Measurements from ENCODE around the gene TMEM143.

TMEM143 gene

DNA sequence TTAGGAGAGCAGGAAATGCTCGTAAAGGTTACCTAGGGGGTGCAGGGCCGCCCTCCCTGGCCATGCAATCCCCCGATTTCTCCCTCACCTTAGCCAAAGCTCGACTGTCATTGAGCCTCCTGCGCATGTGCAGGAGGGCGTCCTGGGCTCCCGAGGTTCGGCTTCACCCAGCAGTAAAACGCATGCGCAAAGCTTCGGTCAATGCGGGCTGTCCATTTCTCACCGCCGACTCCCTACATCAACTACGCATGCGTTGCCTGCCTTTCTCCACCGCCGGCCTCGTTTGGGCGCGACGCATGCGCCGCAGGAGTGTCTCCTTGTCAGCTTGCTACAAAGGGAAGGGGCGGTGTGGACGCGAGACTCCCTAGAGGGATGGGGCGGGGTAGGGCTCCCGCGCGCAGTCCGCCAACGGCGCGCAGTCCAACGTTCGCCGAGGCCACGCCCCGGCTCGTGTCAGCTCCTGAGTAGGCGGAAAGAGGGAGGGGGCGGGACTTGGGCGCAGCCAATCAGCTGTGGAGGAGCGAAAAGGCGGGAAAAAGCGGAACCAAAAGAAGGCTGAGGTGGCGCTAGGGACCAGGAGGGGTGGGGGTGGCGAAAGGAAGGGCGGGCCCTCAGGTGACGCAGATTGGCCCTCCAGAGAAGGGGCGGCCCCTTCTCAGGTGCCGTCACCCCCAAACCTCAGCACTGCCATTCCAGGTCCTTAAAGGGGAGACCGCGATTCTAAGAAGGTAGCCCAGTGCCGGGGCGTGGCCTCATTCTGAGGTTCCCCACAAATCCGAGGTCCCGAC, at the start of gene TMEM143, which contains the start of gene SYNGR4:
TSS of gene TMEM143 (minus strand) at position 131 of the 788 bp plus-strand sequence. CDS start at position 111, 20 bp downstream.
TSS of gene SYNGR4 (plus strand) at position 558 of the 788 bp plus-strand sequence. CDS start 1,476 bp downstream, outside the sequence.
- TF ChIP-seq CTCF (conservative IDR thresholded peaks at IDR 0.05) = no peak

GRCh38 chr19:48405850-48406249, 42.1 kb upstream of the TMEM143 start:
- TF ChIP-seq CTCF (conservative IDR thresholded peaks at IDR 0.05) = no peak
- H3K27ac ChIP-seq = no peak overlapping the region

More for the DNA sequence above, at the start of gene TMEM143, which contains the start of gene SYNGR4:
- H3K27ac ChIP-seq = peak within 1 kb of the TSS; percentile 94

- TF ChIP-seq CTCF (conservative IDR thresholded peaks at IDR 0.05) = no peak
- no peak overlapping the region for H3K27ac ChIP-seq
These were observed 41.4 kb upstream of the TMEM143 start for GRCh38 chr19:48405010-48405659.

DNA sequence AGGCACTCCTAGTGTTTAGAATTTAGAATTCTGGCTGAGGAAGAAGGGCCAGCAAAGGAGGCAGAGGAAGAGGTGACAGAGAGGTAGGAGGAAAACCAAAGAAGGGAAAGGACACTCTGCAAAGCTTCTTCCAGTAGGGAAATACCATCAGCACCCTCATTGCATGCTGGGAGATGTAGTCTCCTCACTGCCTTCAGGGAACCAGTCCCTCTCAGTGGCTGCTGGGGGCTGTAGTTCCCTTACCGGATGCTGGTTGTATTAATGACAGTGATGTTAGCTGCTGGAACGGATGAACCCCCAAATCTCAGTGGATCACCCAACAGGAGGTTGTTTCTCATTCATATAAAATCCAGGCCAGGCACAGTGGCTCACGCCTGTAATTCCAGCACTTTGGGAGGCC, 39.9 kb upstream of the TMEM143 start:
- no peak overlapping the region for H3K27ac ChIP-seq
- TF ChIP-seq CTCF (conservative IDR thresholded peaks at IDR 0.05) = no peak

- TF ChIP-seq CTCF (conservative IDR thresholded peaks at IDR 0.05) = no peak
- H3K27ac ChIP-seq = no peak overlapping the region
These were observed 37.5 kb upstream of the TMEM143 start for GRCh38 chr19:48401287-48401686.

DNA sequence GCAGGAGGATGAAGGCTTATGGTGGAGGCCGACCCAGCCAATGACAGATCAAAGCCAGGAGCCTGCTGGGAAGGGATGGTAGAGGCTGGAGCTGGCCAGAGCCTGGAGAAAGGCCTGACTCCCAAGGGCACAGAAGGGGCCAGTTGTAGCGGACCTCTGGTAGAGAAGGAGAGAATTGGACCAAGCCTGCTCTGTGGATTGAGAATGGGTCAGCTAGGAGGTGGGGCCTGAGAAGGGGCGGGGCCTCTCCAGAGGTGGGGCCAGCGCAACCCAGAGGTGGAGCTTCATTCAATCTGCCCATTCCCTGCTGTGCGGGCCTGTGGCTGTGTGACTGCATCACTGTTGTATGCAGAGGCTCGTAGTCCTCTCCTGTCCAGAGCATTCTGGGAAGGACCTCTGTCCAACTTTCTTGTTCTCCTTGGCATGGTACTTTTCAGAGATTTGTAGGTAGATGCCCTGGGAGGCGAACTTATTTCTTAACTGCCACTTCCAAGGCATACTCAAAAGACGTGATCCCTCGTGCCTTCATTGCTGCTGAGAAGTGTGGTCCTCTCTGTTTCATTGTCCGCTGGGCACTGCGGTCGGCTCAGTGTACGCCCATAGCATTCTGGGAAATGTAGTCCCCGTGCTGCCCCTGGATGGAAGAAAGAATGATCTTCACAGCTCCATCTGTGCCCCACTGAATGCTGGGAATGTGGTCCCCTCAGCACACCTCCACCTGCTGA, 36.4 kb upstream of the TMEM143 start:
- no peak for TF ChIP-seq CTCF (conservative IDR thresholded peaks at IDR 0.05)
- no peak overlapping the region for H3K27ac ChIP-seq

Data from VCaP (cell line).